ENCODE results near the gene HNRNPA0.

DNA sequence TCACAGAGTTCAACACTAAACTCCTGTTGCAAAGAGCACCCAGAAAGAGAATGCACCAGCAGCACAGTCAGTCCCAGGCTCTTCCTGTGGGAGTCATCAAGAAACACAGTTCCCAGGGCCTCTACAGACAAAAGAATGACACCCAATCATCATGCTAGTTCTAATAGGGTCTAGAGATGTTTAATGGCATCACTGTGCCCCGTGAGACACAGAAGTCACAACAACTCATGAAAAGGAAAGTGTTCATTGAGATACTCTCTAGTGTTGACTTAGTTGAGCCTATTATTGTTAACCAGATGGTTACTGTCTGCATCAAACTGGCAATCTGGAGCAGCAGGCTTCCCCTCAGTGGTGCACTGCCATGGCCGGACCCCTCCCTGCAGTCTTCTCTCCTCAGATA, 19.8 kb downstream of the HNRNPA0 start:
- TF ChIP-seq GATA2 (IDR thresholded peaks at IDR 0.05; ENCODE audit: low read depth, low read length) (no peak), GATA3 (IDR thresholded peaks at IDR 0.05; ENCODE audit: low read depth, low read length) (no peak)

All from SH-SY5Y (cell line).